Sigmoid colon (tissue), 7 donors: Measurements from ENCODE around the gene DLD. TPM values are rescaled to one million over a fixed set of nuclear protein-coding genes. Genes with fewer than 3 reads are reported as not detected.

Experiments used
- DNase-seq: peaks from one replicate; pipeline ENCODE4 v3.0.0-alpha.2; 2019
- H3K27ac ChIP-seq, 4 donors: fragments of 200-600 bp; sonication (generic); one replicate each; pipeline ENCODE4 v1.5.1; 2016 to 2019; ENCODE audit warnings: mild to moderate bottlenecking in 1 of 4
- H3K27me3 ChIP-seq, 3 donors: fragments of 200-600 bp; sonication (generic); one replicate each; pipeline ENCODE4 v1.5.1; 2019; ENCODE audit warnings: mild to moderate bottlenecking in 1 of 3
- H3K36me3 ChIP-seq, 4 donors: fragments of 200-600 bp; sonication (generic); one replicate each; pipeline ENCODE4 v1.5.1; 2016 to 2019
- H3K4me1 ChIP-seq, 4 donors: fragments of 200-600 bp; sonication (generic); one replicate each; pipeline ENCODE4 v1.5.1; 2017 to 2019
- H3K4me3 ChIP-seq, 4 donors: fragments of 200-600 bp; sonication (generic); one replicate each; pipeline ENCODE4 v1.5.1; 2017 to 2019; ENCODE audit warnings: mild to moderate bottlenecking in 2 of 4, moderate library complexity in 1 of 4
- H3K9me3 ChIP-seq, 4 donors: fragments of 200-600 bp in 3 of 4; sonication (generic) in 3 of 4; one replicate each; pipeline versions ENCODE4 v1.5.1 to v1.6.1; 2013 to 2019
- CTCF ChIP-seq, 4 experiments: fragments of 450-650 bp in 3 of 4; fragments of 200-600 bp in 1 of 4; IDR thresholded peaks; one replicate each; pipeline ENCODE4 v1.5.1; 2016 to 2019; ENCODE audit warnings: antibody characterized with exemption in 4 of 4, mild to moderate bottlenecking in 3 of 4, moderate library complexity in 2 of 4
- EP300 ChIP-seq, 4 donors: sonication (generic); formaldehyde crosslinking; IDR thresholded peaks; one replicate each; pipeline ENCODE4 v1.6.1; 2017; ENCODE audit warnings: antibody characterized with exemption in 4 of 4
- POLR2A ChIP-seq, 2 donors: fragments of 450-650 bp; IDR thresholded peaks; one replicate each; pipeline ENCODE4 v1.6.1; 2016; ENCODE audit warnings: antibody characterized with exemption in 2 of 2, mild to moderate bottlenecking in 2 of 2, moderate library complexity in 2 of 2
- POLR2AphosphoS5 ChIP-seq, 4 donors: sonication (generic); formaldehyde crosslinking; IDR thresholded peaks; one replicate each; pipeline ENCODE4 v1.6.1; 2017; ENCODE audit warnings: antibody characterized with exemption in 4 of 4
- WGBS, 2 donors: extraction: QIAGEN DNeasy Blood & Tissue Kit; methylation state at CpG; one replicate each; pipeline ENCODE4 v1.1.7; 2013; 5-methylcytosine and 5-hydroxymethylcytosine counted together
- intact Hi-C: fragments of 100-400 bp; cut with DNase I; formaldehyde crosslinking; loops from one replicate; pipeline ENCODE4 v1.15.1; 2023
- polyA plus RNA-seq, 3 donors: library from polyadenylated mRNA; stranded (reverse); fragments of 200-250 nt; gene quantifications; one replicate each; pipeline ENCODE4 v1.2.3, GENCODE V29; 2013
- total RNA-seq, 4 donors: library from RNA; depleted of rRNA; stranded (reverse); fragments of >200 nt; gene quantifications; one replicate each; pipeline ENCODE4 v1.1.0, GENCODE V29; 2016
- donor health status: healthy with polysubstance abuse.
- donor health status: Bipolar disorder and iron deficiency.
- donor health status: healthy.

Gene DLD
- total and polyA plus RNA-seq, 7 donors, result 82.3 to 446 (median 115) TPM

- H3K36me3 ChIP-seq, result no peaks in the 10 kb centered on the region
- H3K27ac ChIP-seq, result no peak overlapping the region
- no peaks in the 10 kb centered on the region for H3K9me3 ChIP-seq
- intact Hi-C loops, result no loop called here
- H3K27me3 ChIP-seq, result no peaks in the 10 kb centered on the region
- H3K4me1 ChIP-seq, result peaks cover 0 to 29% (median 19%) of the 10 kb centered on the region in 4 donors
- TF ChIP-seq EP300 (IDR thresholded peaks at IDR 0.05), result no peak
- no peak for TF ChIP-seq POLR2AphosphoS5 (IDR thresholded peaks at IDR 0.05)
- TF ChIP-seq POLR2A (IDR thresholded peaks at IDR 0.05), result no peak
- no peak for TF ChIP-seq CTCF (IDR thresholded peaks at IDR 0.05)
- no peak overlapping the region for H3K4me3 ChIP-seq
- 63 to 72% methylated on average over 4 of the region's 4 CpGs for whole genome bisulfite sequencing, 2 donors
- no peak for DNase-seq
Measured at GRCh38 chr7:107854989-107855388, 36.0 kb upstream of the DLD start.

GRCh38 chr7:107856806-107857540 is 34.0 kb upstream of the DLD start:
- no peak for TF ChIP-seq CTCF (IDR thresholded peaks at IDR 0.05)
- TF ChIP-seq EP300 (IDR thresholded peaks at IDR 0.05), result no peak
- TF ChIP-seq POLR2AphosphoS5 (IDR thresholded peaks at IDR 0.05), result no peak
- no peak for TF ChIP-seq POLR2A (IDR thresholded peaks at IDR 0.05)
- peak overlapping the region in 1 of 4 donors; percentile 3 for H3K27ac ChIP-seq
- H3K4me3 ChIP-seq, result no peak overlapping the region
- no peak for DNase-seq
- WGBS, 2 donors, result 8 to 27% methylated on average over 4 of the region's 4 CpGs
- intact Hi-C loops, result no loop called here
- H3K36me3 ChIP-seq, result no peaks in the 10 kb centered on the region
- no peaks in the 10 kb centered on the region for H3K27me3 ChIP-seq
- peaks cover 0 to 38% (median 26%) of the 10 kb centered on the region in 4 donors for H3K4me1 ChIP-seq
- no peaks in the 10 kb centered on the region for H3K9me3 ChIP-seq

GRCh38 chr7:107857541-107857912 is 33.5 kb upstream of the DLD start:
- intact Hi-C loops, result no loop called here
- WGBS, 2 donors, result 54 to 62% methylated on average over 2 of the region's 2 CpGs

GRCh38 chr7:107858280-107858679 is 32.7 kb upstream of the DLD start:
- Histone ChIP-seq H3K27me3 (no peaks in the 10 kb centered on the region), H3K4me1 (peaks cover 0 to 38% (median 26%) of the 10 kb centered on the region in 4 donors), H3K36me3 (no peaks in the 10 kb centered on the region), H3K9me3 (no peaks in the 10 kb centered on the region), H3K27ac (no peak overlapping the region), H3K4me3 (no peak overlapping the region)
- intact Hi-C loops, result no loop called here
- DNase-seq, result no peak
- WGBS, 2 donors, result 91% methylated on average over 5 of the region's 5 CpGs
- no peak for TF ChIP-seq CTCF (IDR thresholded peaks at IDR 0.05)

More at GRCh38 chr7:107857541-107857912, 33.5 kb upstream of the DLD start:
- DNase-seq, result no peak
- H3K4me3 ChIP-seq, result no peak overlapping the region
- peaks cover 0 to 38% (median 26%) of the 10 kb centered on the region in 4 donors for H3K4me1 ChIP-seq
- peak overlapping the region in 1 of 4 donors; percentile 3 for H3K27ac ChIP-seq
- H3K36me3 ChIP-seq, result no peaks in the 10 kb centered on the region
- no peaks in the 10 kb centered on the region for H3K27me3 ChIP-seq
- no peaks in the 10 kb centered on the region for H3K9me3 ChIP-seq
- TF ChIP-seq EP300 (IDR thresholded peaks at IDR 0.05) (no peak), POLR2A (IDR thresholded peaks at IDR 0.05) (no peak)

- intact Hi-C loops, result no loop called here
- no peak overlapping the region for H3K4me3 ChIP-seq
- no peak for DNase-seq
- no peaks in the 10 kb centered on the region for H3K36me3 ChIP-seq
- peaks cover 0 to 31% (median 26%) of the 10 kb centered on the region in 4 donors for H3K4me1 ChIP-seq
- no peaks in the 10 kb centered on the region for H3K27me3 ChIP-seq
- no peaks in the 10 kb centered on the region for H3K9me3 ChIP-seq
- TF ChIP-seq EP300 (IDR thresholded peaks at IDR 0.05) (peak in 2 of 4 donors; percentile 49 to 56), POLR2AphosphoS5 (IDR thresholded peaks at IDR 0.05) (peak in 3 of 4 donors; percentile 31 to 69 (median 67)), CTCF (IDR thresholded peaks at IDR 0.05) (no peak), POLR2A (IDR thresholded peaks at IDR 0.05) (no peak)
- H3K27ac ChIP-seq, result peak overlapping the region in 3 of 4 donors; percentile 0 to 72 (median 66)
- WGBS, 2 donors, result 17 to 67% methylated on average over 9 of the region's 9 CpGs
Measured at GRCh38 chr7:107860279-107860961, 30.6 kb upstream of the DLD start.
